ENCODE measurements around the gene ESR1.
A peak's percentile ranks its signal among the peaks of the same experiment; 100 is the strongest.

The ESR1 gene

GRCh38 chr6:151804585-151805285 is 2.7 kb upstream of the ESR1 start:
- H3K4me1 Mint-ChIP-seq (ENCODE audit: low read depth) = peaks cover 14% of the 10 kb centered on the region
- no peak overlapping the region for H3K4me3 Mint-ChIP-seq
- H3K27me3 Mint-ChIP-seq = peaks cover 32% of the 10 kb centered on the region
- H3K27ac Mint-ChIP-seq = no peak overlapping the region
- no peaks in the 10 kb centered on the region for H3K36me3 Mint-ChIP-seq
- no peaks in the 10 kb centered on the region for H3K9me3 Mint-ChIP-seq (ENCODE audit: low read depth)

GRCh38 chr6:151805286-151805840 is 2.1 kb upstream of the ESR1 start:
- peaks cover 14% of the 10 kb centered on the region for H3K4me1 Mint-ChIP-seq (ENCODE audit: low read depth)
- H3K36me3 Mint-ChIP-seq = no peaks in the 10 kb centered on the region
- no peak overlapping the region for H3K4me3 Mint-ChIP-seq
- H3K27ac Mint-ChIP-seq = no peak overlapping the region
- H3K27me3 Mint-ChIP-seq = peaks cover 35% of the 10 kb centered on the region
- no peaks in the 10 kb centered on the region for H3K9me3 Mint-ChIP-seq (ENCODE audit: low read depth)

GRCh38 chr6:151806757-151807512 is 547 bp upstream of the ESR1 start:
- H3K9me3 Mint-ChIP-seq (ENCODE audit: low read depth) = no peaks in the 10 kb centered on the region
- H3K27ac Mint-ChIP-seq = no peak overlapping the region
- peaks cover 37% of the 10 kb centered on the region for H3K27me3 Mint-ChIP-seq
- peaks cover 14% of the 10 kb centered on the region for H3K4me1 Mint-ChIP-seq (ENCODE audit: low read depth)
- peak overlapping the region; percentile 6 for H3K4me3 Mint-ChIP-seq
- no peaks in the 10 kb centered on the region for H3K36me3 Mint-ChIP-seq

GRCh38 chr6:151808371-151809241 is 1.1 kb downstream of the ESR1 start:
- peaks cover 14% of the 10 kb centered on the region for H3K4me1 Mint-ChIP-seq (ENCODE audit: low read depth)

GRCh38 chr6:151811081-151811480 is 3.6 kb downstream of the ESR1 start:
- H3K4me1 Mint-ChIP-seq (ENCODE audit: low read depth) = peaks cover 14% of the 10 kb centered on the region
- no peak overlapping the region for H3K4me3 Mint-ChIP-seq
- H3K36me3 Mint-ChIP-seq = no peaks in the 10 kb centered on the region
- H3K27ac Mint-ChIP-seq = no peak overlapping the region
- peaks cover 36% of the 10 kb centered on the region for H3K27me3 Mint-ChIP-seq
- H3K9me3 Mint-ChIP-seq (ENCODE audit: low read depth) = no peaks in the 10 kb centered on the region

More at GRCh38 chr6:151808371-151809241, 1.1 kb downstream of the ESR1 start:
- no peak overlapping the region for H3K27ac Mint-ChIP-seq
- H3K4me3 Mint-ChIP-seq = peak overlapping the region; percentile 65
- H3K9me3 Mint-ChIP-seq (ENCODE audit: low read depth) = no peaks in the 10 kb centered on the region
- peaks cover 41% of the 10 kb centered on the region for H3K27me3 Mint-ChIP-seq
- H3K36me3 Mint-ChIP-seq = no peaks in the 10 kb centered on the region

- no peaks in the 10 kb centered on the region for H3K9me3 Mint-ChIP-seq (ENCODE audit: low read depth)
- H3K4me1 Mint-ChIP-seq (ENCODE audit: low read depth) = peaks cover 3% of the 10 kb centered on the region
- no peak overlapping the region for H3K4me3 Mint-ChIP-seq
- H3K27me3 Mint-ChIP-seq = peaks cover 22% of the 10 kb centered on the region
- H3K27ac Mint-ChIP-seq = no peak overlapping the region
- no peaks in the 10 kb centered on the region for H3K36me3 Mint-ChIP-seq
Observed at GRCh38 chr6:151813858-151814257, 6.4 kb downstream of the ESR1 start.

- Mint-ChIP-seq H3K27ac (no peak overlapping the region), H3K9me3 (ENCODE audit: low read depth) (no peaks in the 10 kb centered on the region), H3K36me3 (no peaks in the 10 kb centered on the region), H3K4me3 (no peak overlapping the region), H3K27me3 (peaks cover 17% of the 10 kb centered on the region), H3K4me1 (ENCODE audit: low read depth) (no peaks in the 10 kb centered on the region)
Observed at GRCh38 chr6:151814614-151815013, 7.1 kb downstream of the ESR1 start.

- Mint-ChIP-seq H3K9me3 (ENCODE audit: low read depth) (no peaks in the 10 kb centered on the region), H3K36me3 (no peaks in the 10 kb centered on the region), H3K4me3 (no peak overlapping the region), H3K27ac (no peak overlapping the region), H3K27me3 (peaks cover 4% of the 10 kb centered on the region), H3K4me1 (ENCODE audit: low read depth) (no peaks in the 10 kb centered on the region)
Observed at GRCh38 chr6:151822252-151823111, 15.0 kb downstream of the ESR1 start.

GRCh38 chr6:151826517-151827142 is 19.1 kb downstream of the ESR1 start:
- H3K4me1 Mint-ChIP-seq (ENCODE audit: low read depth) = no peaks in the 10 kb centered on the region

GRCh38 chr6:151832710-151833109 is 25.2 kb downstream of the ESR1 start:
- Mint-ChIP-seq H3K27ac (no peak overlapping the region), H3K9me3 (ENCODE audit: low read depth) (no peaks in the 10 kb centered on the region), H3K27me3 (peaks cover 6% of the 10 kb centered on the region), H3K36me3 (no peaks in the 10 kb centered on the region), H3K4me3 (no peak overlapping the region), H3K4me1 (ENCODE audit: low read depth) (no peaks in the 10 kb centered on the region)

More at GRCh38 chr6:151826517-151827142, 19.1 kb downstream of the ESR1 start:
- H3K27ac Mint-ChIP-seq = no peak overlapping the region
- no peaks in the 10 kb centered on the region for H3K36me3 Mint-ChIP-seq
- H3K9me3 Mint-ChIP-seq (ENCODE audit: low read depth) = no peaks in the 10 kb centered on the region
- H3K27me3 Mint-ChIP-seq = peaks cover 4% of the 10 kb centered on the region
- no peak overlapping the region for H3K4me3 Mint-ChIP-seq

- Mint-ChIP-seq H3K9me3 (ENCODE audit: low read depth) (no peaks in the 10 kb centered on the region), H3K4me3 (no peak overlapping the region), H3K36me3 (no peaks in the 10 kb centered on the region), H3K27me3 (peaks cover 6% of the 10 kb centered on the region), H3K4me1 (ENCODE audit: low read depth) (no peaks in the 10 kb centered on the region), H3K27ac (no peak overlapping the region)
Observed at GRCh38 chr6:151835396-151835795, 27.9 kb downstream of the ESR1 start.

GRCh38 chr6:151837223-151837622 is 29.7 kb downstream of the ESR1 start:
- H3K4me3 Mint-ChIP-seq = no peak overlapping the region

GRCh38 chr6:151842816-151843215 is 35.3 kb downstream of the ESR1 start:
- H3K9me3 Mint-ChIP-seq (ENCODE audit: low read depth) = peaks cover 3% of the 10 kb centered on the region
- H3K27me3 Mint-ChIP-seq = no peaks in the 10 kb centered on the region
- no peaks in the 10 kb centered on the region for H3K36me3 Mint-ChIP-seq
- no peak overlapping the region for H3K4me3 Mint-ChIP-seq
- no peaks in the 10 kb centered on the region for H3K4me1 Mint-ChIP-seq (ENCODE audit: low read depth)
- H3K27ac Mint-ChIP-seq = no peak overlapping the region

More at GRCh38 chr6:151837223-151837622, 29.7 kb downstream of the ESR1 start:
- peaks cover 6% of the 10 kb centered on the region for H3K27me3 Mint-ChIP-seq
- no peaks in the 10 kb centered on the region for H3K9me3 Mint-ChIP-seq (ENCODE audit: low read depth)
- H3K36me3 Mint-ChIP-seq = no peaks in the 10 kb centered on the region
- H3K27ac Mint-ChIP-seq = no peak overlapping the region
- H3K4me1 Mint-ChIP-seq (ENCODE audit: low read depth) = no peaks in the 10 kb centered on the region

All from activated naive CD8-positive, alpha-beta T cell (primary cell).